HEK293T (cell line): ENCODE data around the gene CFAP43.

Source experiments
- BHLHE40 ChIP-seq: fragments of 450-650 bp; IDR thresholded peaks from 2 replicates; pipeline ENCODE4 v1.6.1; 2016; ENCODE audit warnings: mild to moderate bottlenecking, moderate library complexity, borderline replicate concordance
- ELF4 ChIP-seq: fragments of 450-650 bp; IDR thresholded peaks from 2 replicates; pipeline ENCODE4 v1.6.1; 2017; ENCODE audit warnings: antibody characterized with exemption
- FOXK2 ChIP-seq: fragments of 450-650 bp; IDR thresholded peaks from 2 replicates; pipeline ENCODE4 v1.6.1; 2016; ENCODE audit warnings: mild to moderate bottlenecking
- L3MBTL2 ChIP-seq: fragments of 450-650 bp; conservative IDR thresholded peaks from 2 replicates; pipeline ENCODE4 v1.6.1; 2016; ENCODE audit warnings: mild to moderate bottlenecking
- LEF1 ChIP-seq: fragments of 450-650 bp; IDR thresholded peaks from 2 replicates; pipeline ENCODE4 v1.6.1; 2017; ENCODE audit warnings: mild to moderate bottlenecking, borderline replicate concordance
- TARDBP ChIP-seq: fragments of 450-650 bp; IDR thresholded peaks from 2 replicates; pipeline ENCODE4 v1.6.1; 2016
- ZNF384 ChIP-seq: fragments of 450-650 bp; IDR thresholded peaks from 2 replicates; pipeline ENCODE4 v1.6.1; 2016

DNA sequence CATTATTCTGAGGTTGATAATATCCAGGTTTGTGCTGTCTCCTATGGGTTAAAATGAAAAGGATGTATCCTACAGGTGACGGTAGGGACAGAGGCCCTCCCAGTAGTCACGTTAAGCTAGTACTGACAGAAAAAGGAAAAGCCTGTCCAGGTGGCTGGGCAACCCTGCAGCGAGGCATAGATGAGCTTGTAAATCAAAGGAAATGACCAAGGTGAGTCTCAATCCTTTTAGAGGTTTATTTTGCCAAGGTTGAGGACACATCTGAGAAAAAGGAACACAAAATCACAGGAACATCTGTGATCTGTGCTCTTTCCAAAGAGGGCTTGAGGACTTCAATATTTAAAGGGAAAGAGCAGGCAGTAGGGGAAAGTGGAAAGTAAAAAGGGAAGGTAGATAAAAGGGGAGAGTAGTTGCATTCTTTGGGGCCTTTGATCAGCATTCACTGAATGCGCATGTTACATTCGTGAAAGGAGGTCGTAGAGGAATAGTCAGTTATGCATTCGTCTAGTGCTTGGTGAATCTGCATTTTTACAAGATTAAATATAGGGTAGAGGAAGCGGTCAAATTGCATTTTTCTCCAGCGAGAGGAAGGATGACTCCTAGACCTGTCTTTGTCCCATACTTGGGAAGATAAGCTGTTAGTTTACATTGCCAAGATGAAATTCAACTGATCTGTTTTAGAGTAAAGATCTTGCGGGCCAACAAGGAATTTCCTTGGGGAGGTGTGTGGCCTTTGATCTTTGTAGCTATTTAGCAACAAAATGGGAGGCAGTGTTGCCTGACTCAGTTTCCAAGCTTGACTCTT is 21.6 kb upstream of the CFAP43 start:
- TF ChIP-seq ZNF384 (no peak), FOXK2 (no peak), L3MBTL2 (no peak), BHLHE40 (no peak), TARDBP (no peak), LEF1 (no peak), ELF4 (no peak)
